Hepatocyte (in vitro differentiated cells): Measurements from ENCODE around the gene KCNJ5.

Experiments
- EZH2 ChIP-seq: fragments of 200-600 bp; sonication (generic); IDR thresholded peaks from 2 replicates; pipeline ENCODE4 v1.6.1; 2016; ENCODE audit warnings: antibody characterized with exemption, mild to moderate bottlenecking, borderline replicate concordance
- EZH2phosphoT487 ChIP-seq: fragments of 200-600 bp; sonication (generic); IDR thresholded peaks from one replicate; pipeline ENCODE4 v1.6.1; 2018; ENCODE audit warnings: antibody characterized with exemption, mild to moderate bottlenecking, low read depth, moderate library complexity; ENCODE audit not compliant: unreplicated experiment, severe bottlenecking
- TF ChIP-seq, protein P1 (sequence below): fragments of 200-600 bp; sonication (generic); IDR thresholded peaks from 2 replicates; pipeline ENCODE4 v1.5.1; 2016; ENCODE audit warnings: antibody characterized with exemption, mild to moderate bottlenecking; ENCODE audit not compliant: poor library complexity

DNA sequence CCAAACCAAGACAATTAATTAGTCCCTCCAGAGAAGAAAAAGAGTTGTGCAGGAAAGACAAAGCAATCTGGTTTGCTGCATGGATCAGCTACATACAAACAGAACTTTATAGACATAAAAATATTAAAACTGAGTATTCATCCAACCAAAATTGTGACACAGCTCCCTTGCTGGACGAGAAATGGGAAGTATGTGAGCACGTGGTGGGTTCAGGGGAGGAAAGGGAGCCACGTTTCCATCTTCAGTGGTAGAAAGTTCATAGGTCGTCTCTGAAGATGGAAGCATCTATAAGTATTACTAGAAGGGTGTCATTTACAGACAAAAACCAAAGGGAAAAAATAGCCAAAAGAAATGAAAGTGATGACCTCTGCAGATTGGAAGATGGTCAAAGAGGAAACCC, 7.1 kb upstream of the KCNJ5 start:
- TF ChIP-seq EZH2phosphoT487 (no peak), EZH2 (no peak)
- TF ChIP-seq, protein P1, sequence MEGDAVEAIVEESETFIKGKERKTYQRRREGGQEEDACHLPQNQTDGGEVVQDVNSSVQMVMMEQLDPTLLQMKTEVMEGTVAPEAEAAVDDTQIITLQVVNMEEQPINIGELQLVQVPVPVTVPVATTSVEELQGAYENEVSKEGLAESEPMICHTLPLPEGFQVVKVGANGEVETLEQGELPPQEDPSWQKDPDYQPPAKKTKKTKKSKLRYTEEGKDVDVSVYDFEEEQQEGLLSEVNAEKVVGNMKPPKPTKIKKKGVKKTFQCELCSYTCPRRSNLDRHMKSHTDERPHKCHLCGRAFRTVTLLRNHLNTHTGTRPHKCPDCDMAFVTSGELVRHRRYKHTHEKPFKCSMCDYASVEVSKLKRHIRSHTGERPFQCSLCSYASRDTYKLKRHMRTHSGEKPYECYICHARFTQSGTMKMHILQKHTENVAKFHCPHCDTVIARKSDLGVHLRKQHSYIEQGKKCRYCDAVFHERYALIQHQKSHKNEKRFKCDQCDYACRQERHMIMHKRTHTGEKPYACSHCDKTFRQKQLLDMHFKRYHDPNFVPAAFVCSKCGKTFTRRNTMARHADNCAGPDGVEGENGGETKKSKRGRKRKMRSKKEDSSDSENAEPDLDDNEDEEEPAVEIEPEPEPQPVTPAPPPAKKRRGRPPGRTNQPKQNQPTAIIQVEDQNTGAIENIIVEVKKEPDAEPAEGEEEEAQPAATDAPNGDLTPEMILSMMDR, result no peak
